Right cardiac atrium (tissue), 5 donors: ENCODE measurements around the gene TGM6. TPM values are rescaled to one million over a fixed set of nuclear protein-coding genes. Genes with fewer than 3 reads are reported as not detected.

Experiments
- ATAC-seq, 2 donors: fragments of 200-7000 bp; cut with Tn5 transposase; one replicate each; pipeline versions ENCODE4 v1.8.0 to v1.9.1; 2020; ENCODE audit warnings: moderate library complexity in 2 of 2, mild to moderate bottlenecking in 1 of 2
- DNase-seq, 3 donors: peaks; one replicate each; pipeline ENCODE4 v3.0.0-alpha.2; 2020
- H3K27ac ChIP-seq: one replicate; pipeline ENCODE4 v1.5.1; 2013; ENCODE audit warnings: mild to moderate bottlenecking, low read length, control low read depth, moderate library complexity
- H3K27me3 ChIP-seq: one replicate; pipeline ENCODE4 v1.6.1; 2013; ENCODE audit not compliant: control insufficient read depth, insufficient read depth
- H3K4me1 ChIP-seq: one replicate; pipeline ENCODE4 v1.6.1; 2013; ENCODE audit warnings: low read length; ENCODE audit not compliant: control insufficient read depth, insufficient read depth
- H3K4me3 ChIP-seq: one replicate; pipeline ENCODE4 v1.5.1; 2013; ENCODE audit warnings: low read length, control low read depth
- H3K9me3 ChIP-seq: one replicate; pipeline ENCODE4 v1.6.1; 2013; ENCODE audit warnings: low read length; ENCODE audit not compliant: control insufficient read depth
- WGBS: extraction: QIAGEN DNeasy Blood & Tissue Kit; methylation state at CpG from one replicate; pipeline ENCODE4 v1.1.7; 2013; 5-methylcytosine and 5-hydroxymethylcytosine counted together
- intact Hi-C, 4 donors: fragments of 100-400 bp; cut with DNase I; formaldehyde crosslinking; loops; one replicate each; pipeline versions ENCODE4 v1.11.0 to v1.14.0; 2022 to 2023
- polyA plus RNA-seq: library from polyadenylated mRNA; stranded (reverse); fragments of 200-250 nt; gene quantifications from one replicate; pipeline ENCODE4 v1.2.3, GENCODE V29; 2013
- total RNA-seq, 4 donors: library from RNA; stranded (reverse); fragmentation: NEBNext Ultra II Directional; extraction: Animal tissue kit (Norgen Biotek cat#: 25700); gene quantifications; one replicate each; pipeline ENCODE4 v1.2.1, GENCODE V29; 2021
- donor health status: healthy with polysubstance abuse.
- donor health status: DM: no; HTN: yes; CAD: no.
- donor health status: DM: no; HTN: no; CAD: no.
- donor health status: DM: no; HTN: yes; CAD: no; lungs with severe emphysema.
- donor health status: DM: yes; HTN: yes; CAD: no.

The TGM6 gene
- total and polyA plus RNA-seq, 5 donors, result not detected

DNA sequence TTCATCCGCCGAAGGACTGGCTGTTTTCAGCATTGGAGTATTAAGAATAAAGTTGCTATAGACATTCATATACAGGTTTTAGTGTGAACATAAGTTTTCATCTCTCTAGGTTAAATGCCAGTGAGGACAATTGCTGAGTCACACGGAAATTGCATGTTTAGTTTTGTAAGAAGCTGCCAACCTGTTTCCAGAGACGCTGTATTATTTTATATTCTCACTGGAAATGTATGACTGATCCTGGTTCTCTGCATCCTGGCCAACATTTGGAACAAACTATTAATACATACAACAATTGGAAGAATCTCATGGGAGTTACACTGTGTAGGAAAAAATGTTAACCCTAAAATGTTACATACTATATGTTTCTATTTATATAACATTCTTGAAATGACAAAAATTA, 16.7 kb upstream of the TGM6 start:
- whole genome bisulfite sequencing, result 56% methylated on average over 4 of the region's 4 CpGs
- Histone ChIP-seq H3K4me3 (no peak overlapping the region), H3K9me3 (no peaks in the 10 kb centered on the region), H3K27ac (no peak overlapping the region), H3K27me3 (no peaks in the 10 kb centered on the region), H3K4me1 (no peaks in the 10 kb centered on the region)
- intact Hi-C loops, result no loop called here
- ATAC-seq (no peak), DNase-seq (no peak)

GRCh38 chr20:2365091-2365490, 15.6 kb upstream of the TGM6 start:
- Histone ChIP-seq H3K27ac (no peak overlapping the region), H3K4me1 (no peaks in the 10 kb centered on the region), H3K9me3 (no peaks in the 10 kb centered on the region), H3K4me3 (no peak overlapping the region), H3K27me3 (no peaks in the 10 kb centered on the region)
- intact Hi-C loops, result no loop called here
- ATAC-seq (no peak), DNase-seq (no peak)
- 94% methylated on average over 2 of the region's 2 CpGs for WGBS

DNA sequence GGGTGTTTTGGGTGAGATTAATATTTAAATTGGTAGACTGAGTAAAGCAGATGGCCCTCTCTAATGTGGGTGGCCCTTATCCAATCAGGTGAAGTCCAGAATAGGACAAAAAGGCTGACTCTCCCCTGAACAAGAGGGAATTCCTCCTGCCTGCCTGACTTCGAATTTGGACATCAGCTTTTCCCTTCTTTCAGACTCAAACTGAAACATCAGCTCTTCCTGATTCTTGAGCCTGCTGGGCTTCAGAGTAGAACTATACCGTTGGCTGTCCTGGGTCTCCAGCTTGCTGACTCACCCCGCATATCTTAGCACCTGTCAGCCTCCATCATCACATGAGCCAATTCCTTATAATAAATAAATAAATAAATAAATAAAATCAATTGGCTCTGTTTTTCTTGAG, 15.0 kb upstream of the TGM6 start:
- intact Hi-C loops, result no loop called here
- no peak overlapping the region for H3K4me3 ChIP-seq
- DNase-seq (no peak), ATAC-seq (no peak)
- H3K4me1 ChIP-seq, result no peaks in the 10 kb centered on the region
- no peaks in the 10 kb centered on the region for H3K9me3 ChIP-seq
- no peaks in the 10 kb centered on the region for H3K27me3 ChIP-seq
- WGBS, result 76% methylated on average over 3 of the region's 3 CpGs
- no peak overlapping the region for H3K27ac ChIP-seq

GRCh38 chr20:2368621-2369020, 12.1 kb upstream of the TGM6 start:
- no peak for ATAC-seq
- intact Hi-C loops, result no loop called here
- WGBS, result 15% methylated on average over 1 of the region's 1 CpG
- no peak for DNase-seq
- Histone ChIP-seq H3K4me1 (no peaks in the 10 kb centered on the region), H3K27me3 (no peaks in the 10 kb centered on the region), H3K4me3 (no peak overlapping the region), H3K27ac (no peak overlapping the region), H3K9me3 (no peaks in the 10 kb centered on the region)

- no peaks in the 10 kb centered on the region for H3K4me1 ChIP-seq
- H3K9me3 ChIP-seq, result no peaks in the 10 kb centered on the region
- DNase-seq (no peak), ATAC-seq (no peak)
- no peak overlapping the region for H3K27ac ChIP-seq
- H3K27me3 ChIP-seq, result no peaks in the 10 kb centered on the region
- intact Hi-C loops, result no loop called here
- H3K4me3 ChIP-seq, result no peak overlapping the region
Observed at GRCh38 chr20:2373098-2373497, 7.6 kb upstream of the TGM6 start.

GRCh38 chr20:2374346-2375125, 6.2 kb upstream of the TGM6 start:
- no peak for DNase-seq
- no peaks in the 10 kb centered on the region for H3K9me3 ChIP-seq
- intact Hi-C loops, result no loop called here
- 73% methylated on average over 9 of the region's 9 CpGs for WGBS
- H3K27me3 ChIP-seq, result no peaks in the 10 kb centered on the region
- H3K27ac ChIP-seq, result no peak overlapping the region
- H3K4me1 ChIP-seq, result no peaks in the 10 kb centered on the region
- no peak overlapping the region for H3K4me3 ChIP-seq
- no peak for ATAC-seq

DNA sequence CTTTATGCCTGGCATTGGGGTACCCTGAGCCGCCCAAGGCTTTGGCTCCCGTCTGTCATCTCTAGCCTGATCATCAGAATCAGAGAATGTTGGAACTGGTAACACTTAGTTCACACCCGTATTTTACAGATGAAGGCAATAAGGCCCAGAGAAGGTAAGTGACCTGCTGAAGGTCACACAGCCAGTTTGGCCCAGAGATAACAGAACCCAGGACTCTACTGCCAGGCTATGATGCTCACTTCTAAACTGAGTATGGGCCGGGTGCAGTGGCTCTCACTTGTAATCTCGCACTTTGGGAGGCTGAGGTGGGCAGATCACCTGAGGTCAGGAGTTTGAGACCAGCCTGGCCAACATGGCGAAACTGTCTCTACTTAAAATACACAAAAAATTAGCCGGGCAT, 1.8 kb upstream of the TGM6 start:
- DNase-seq (no peak), ATAC-seq (no peak)
- intact Hi-C loops, result no loop called here

DNA sequence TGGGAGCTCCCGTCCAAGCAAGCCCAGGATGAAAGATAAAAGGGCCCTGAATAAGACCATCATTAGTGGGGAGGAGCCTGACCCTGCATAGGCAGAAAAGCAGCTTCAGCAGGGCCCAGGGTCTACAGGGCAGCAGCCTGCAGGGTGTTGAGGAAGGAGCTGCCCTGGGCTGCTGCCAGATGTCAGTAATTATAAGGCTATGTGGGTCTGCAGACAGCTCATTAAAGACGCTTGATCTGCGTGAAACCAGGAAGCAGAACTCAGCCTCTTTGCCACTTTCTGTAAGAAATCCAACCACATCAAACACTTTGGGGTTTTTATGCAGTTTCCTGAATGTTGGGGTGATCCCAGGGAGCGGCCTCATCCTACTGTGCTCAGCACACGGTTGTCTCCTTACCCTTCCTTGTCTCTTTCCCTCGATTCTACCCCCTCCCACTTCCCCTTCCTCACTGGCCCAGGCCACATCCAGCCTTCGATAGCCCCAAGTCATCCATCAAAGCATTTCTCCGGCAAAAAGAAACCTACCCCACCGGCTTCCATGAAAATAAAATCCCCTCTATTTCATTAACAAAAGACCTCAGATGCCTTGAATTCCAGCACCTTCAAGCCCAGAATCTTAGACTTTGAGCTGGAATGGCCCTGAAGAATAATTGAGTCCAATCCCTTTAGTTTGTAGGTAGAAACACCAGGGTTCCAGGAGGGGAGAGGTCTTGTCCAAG, 1.0 kb upstream of the TGM6 start:
- Histone ChIP-seq H3K27ac (no peak overlapping the region), H3K4me3 (no peak overlapping the region), H3K9me3 (no peaks in the 10 kb centered on the region), H3K27me3 (no peaks in the 10 kb centered on the region), H3K4me1 (no peaks in the 10 kb centered on the region)
- intact Hi-C loops, result no loop called here
- no peak for DNase-seq
- 23% methylated on average over 9 of the region's 9 CpGs for WGBS
- no peak for ATAC-seq

More for the DNA sequence above, 1.8 kb upstream of the TGM6 start:
- no peaks in the 10 kb centered on the region for H3K9me3 ChIP-seq
- no peak overlapping the region for H3K27ac ChIP-seq
- no peak overlapping the region for H3K4me3 ChIP-seq
- no peaks in the 10 kb centered on the region for H3K4me1 ChIP-seq
- H3K27me3 ChIP-seq, result no peaks in the 10 kb centered on the region
- 89% methylated on average over 7 of the region's 7 CpGs for WGBS

DNA sequence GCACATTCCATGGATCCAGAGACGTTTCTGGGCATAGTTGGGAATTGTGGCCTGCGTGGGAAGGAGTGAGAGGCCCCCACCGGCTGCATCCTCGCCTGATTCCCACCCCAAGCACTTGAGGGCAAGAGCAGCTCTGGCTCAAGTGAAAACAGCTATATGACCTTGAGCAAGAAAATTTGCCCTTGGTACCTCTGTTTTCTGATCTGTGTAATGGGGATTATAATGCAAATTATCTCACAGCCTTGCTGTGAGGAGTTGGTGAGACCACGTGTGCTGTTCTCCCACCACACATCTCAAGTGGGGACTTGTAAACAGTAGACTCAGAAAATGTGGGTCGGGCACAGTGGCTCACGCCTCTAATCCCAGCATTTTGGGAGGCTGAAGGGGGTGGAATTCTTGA, 602 bp downstream of the TGM6 start:
- Histone ChIP-seq H3K27me3 (no peaks in the 10 kb centered on the region), H3K4me3 (no peak overlapping the region), H3K27ac (no peak overlapping the region), H3K4me1 (no peaks in the 10 kb centered on the region), H3K9me3 (no peaks in the 10 kb centered on the region)
- ATAC-seq (no peak), DNase-seq (no peak)
- WGBS, result 80% methylated on average over 7 of the region's 7 CpGs
- intact Hi-C loops, result no loop called here

DNA sequence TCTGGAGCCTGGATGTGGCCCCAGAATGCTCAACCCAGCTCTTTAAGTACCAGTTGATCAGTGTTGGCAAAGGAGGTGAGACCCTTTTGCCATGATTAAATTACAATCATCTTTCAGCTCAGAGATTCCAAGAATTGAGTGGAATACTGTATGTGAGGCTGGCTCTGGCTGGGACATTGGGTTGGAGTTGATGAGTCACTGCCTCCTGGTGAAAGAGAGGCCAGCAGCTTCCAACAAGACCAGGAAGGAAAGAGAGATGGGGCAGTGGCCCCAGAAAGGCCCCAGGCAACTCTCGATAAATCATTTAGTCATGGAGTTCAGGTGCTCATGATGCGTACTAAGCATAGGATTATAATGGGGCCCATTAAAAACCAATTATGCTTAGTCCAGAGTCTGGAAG, 2.1 kb downstream of the TGM6 start:
- Histone ChIP-seq H3K27ac (no peak overlapping the region), H3K9me3 (no peaks in the 10 kb centered on the region), H3K4me3 (no peak overlapping the region), H3K4me1 (no peaks in the 10 kb centered on the region), H3K27me3 (no peaks in the 10 kb centered on the region)
- intact Hi-C loops, result no loop called here
- ATAC-seq (no peak), DNase-seq (no peak)
- WGBS, result 96% methylated on average over 2 of the region's 2 CpGs

DNA sequence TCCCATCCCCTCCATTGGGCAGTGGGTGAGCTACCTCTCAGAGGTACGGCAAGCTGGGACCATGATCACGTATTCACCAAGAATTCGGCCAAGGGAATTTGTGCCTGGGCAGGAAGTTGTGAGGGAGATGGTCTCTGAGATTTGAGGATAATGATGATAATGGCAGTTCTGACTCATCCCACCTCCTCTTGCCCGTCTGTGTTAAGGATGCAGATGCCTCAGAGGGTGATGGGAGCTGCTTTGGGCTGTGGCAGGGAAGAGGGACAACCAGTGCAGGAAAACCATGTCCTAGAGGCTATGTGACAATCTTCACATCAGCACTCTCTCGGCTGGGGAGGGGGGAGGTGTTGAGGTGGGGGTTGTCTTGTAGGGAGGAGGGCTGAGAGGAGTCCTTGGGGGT, 4.3 kb downstream of the TGM6 start:
- Histone ChIP-seq H3K27me3 (no peaks in the 10 kb centered on the region), H3K4me3 (no peak overlapping the region), H3K4me1 (no peaks in the 10 kb centered on the region), H3K9me3 (peaks cover 3% of the 10 kb centered on the region), H3K27ac (no peak overlapping the region)
- no peak for DNase-seq
- WGBS, result 44% methylated on average over 5 of the region's 5 CpGs
- intact Hi-C loops, result no loop called here
- ATAC-seq, result no peak
